Hepatocyte (in vitro differentiated cells): ENCODE measurements around the gene CRTAC1. TPM values are rescaled to one million over a fixed set of nuclear protein-coding genes. Genes with fewer than 3 reads are reported as not detected.

ENCODE experiments used
- DNase-seq: peaks from one replicate; pipeline ENCODE4 v3.0.0-alpha.2; 2016; ENCODE audit warnings: low spot score
- H2AFZ ChIP-seq: fragments of 200-600 bp; sonication (generic); 2 replicates; pipeline ENCODE4 v1.6.0; 2016; ENCODE audit warnings: antibody characterized with exemption, mild to moderate bottlenecking
- H3K27ac ChIP-seq: fragments of 200-600 bp; sonication (generic); 2 replicates; pipeline ENCODE4 v1.5.1; 2016; ENCODE audit warnings: mild to moderate bottlenecking
- H3K27me3 ChIP-seq: fragments of 200-600 bp; sonication (generic); 2 replicates; pipeline ENCODE4 v1.6.1; 2016
- H3K36me3 ChIP-seq: fragments of 200-600 bp; sonication (generic); replicated peaks from 2 replicates; pipeline ENCODE4 v1.5.1; 2016; ENCODE audit warnings: low read depth; ENCODE audit not compliant: insufficient read depth
- H3K4me1 ChIP-seq: fragments of 200-600 bp; sonication (generic); 2 replicates; pipeline ENCODE4 v1.5.1; 2016; ENCODE audit warnings: mild to moderate bottlenecking, moderate library complexity; ENCODE audit not compliant: insufficient read depth
- H3K4me2 ChIP-seq: fragments of 200-600 bp; sonication (generic); 2 replicates; pipeline ENCODE4 v1.6.0; 2016
- H3K4me3 ChIP-seq: fragments of 200-600 bp; sonication (generic); 2 replicates; pipeline ENCODE4 v1.5.1; 2016; ENCODE audit warnings: mild to moderate bottlenecking
- H3K79me2 ChIP-seq: fragments of 200-600 bp; sonication (generic); 2 replicates; pipeline ENCODE4 v1.6.0; 2017; ENCODE audit warnings: mild to moderate bottlenecking
- H3K9me2 ChIP-seq: fragments of 200-600 bp; sonication (generic); replicated peaks from 2 replicates; pipeline ENCODE4 v1.6.0; 2017; ENCODE audit warnings: mild to moderate bottlenecking; ENCODE audit not compliant: insufficient read depth
- H3K9me3 ChIP-seq: fragments of 200-600 bp; sonication (generic); 2 replicates; pipeline ENCODE4 v1.5.1; 2016; ENCODE audit warnings: low read depth, mild to moderate bottlenecking
- H4K20me1 ChIP-seq: fragments of 200-600 bp; sonication (generic); 2 replicates; pipeline ENCODE4 v1.6.0; 2016; ENCODE audit warnings: mild to moderate bottlenecking; ENCODE audit not compliant: insufficient read depth, poor library complexity, severe bottlenecking
- CTCF ChIP-seq: fragments of 200-600 bp; sonication (generic); IDR thresholded peaks from 2 replicates; pipeline ENCODE4 v1.5.1; 2016; ENCODE audit warnings: antibody characterized with exemption, mild to moderate bottlenecking; ENCODE audit not compliant: poor library complexity
- EZH2 ChIP-seq: fragments of 200-600 bp; sonication (generic); IDR thresholded peaks from 2 replicates; pipeline ENCODE4 v1.6.1; 2016; ENCODE audit warnings: antibody characterized with exemption, mild to moderate bottlenecking, borderline replicate concordance
- EZH2phosphoT487 ChIP-seq: fragments of 200-600 bp; sonication (generic); IDR thresholded peaks from one replicate; pipeline ENCODE4 v1.6.1; 2018; ENCODE audit warnings: antibody characterized with exemption, mild to moderate bottlenecking, low read depth, moderate library complexity; ENCODE audit not compliant: unreplicated experiment, severe bottlenecking
- WGBS: methylation state at CpG from one replicate; pipeline ENCODE4 v1.1.6; 2016; ENCODE audit warnings: low lambda C conversion rate; ENCODE audit errors: missing lambda C conversion rate; 5-methylcytosine and 5-hydroxymethylcytosine counted together
- polyA plus RNA-seq: library from polyadenylated mRNA; unstranded; fragments of >200 nt; fragmentation: Nextera tagmentation; extraction: Ambion mirVana; gene quantifications from 2 replicates; pipeline ENCODE4 v1.2.1, GENCODE V29; 2016
- total RNA-seq: library from RNA; depleted of rRNA; stranded (reverse); fragments of >200 nt; gene quantifications from 2 replicates; pipeline ENCODE4 v1.2.3, GENCODE V29; 2014

CRTAC1 gene
- total and polyA plus RNA-seq, 2 experiments from 2014 or later: 0.47 to 0.76 TPM

GRCh38 chr10:98055841-98056516, 25.6 kb upstream of the CRTAC1 start:
- Histone ChIP-seq H3K9me2 (no peaks in the 10 kb centered on the region), H3K36me3 (no peaks in the 10 kb centered on the region), H3K27ac (no peak overlapping the region), H3K4me3 (no peak overlapping the region), H3K9me3 (no peaks in the 10 kb centered on the region), H3K79me2 (no peaks in the 10 kb centered on the region), H4K20me1 (no peaks in the 10 kb centered on the region), H2AFZ (no peak overlapping the region), H3K4me1 (no peaks in the 10 kb centered on the region), H3K27me3 (peaks cover 32% of the 10 kb centered on the region), H3K4me2 (no peak overlapping the region)
- DNase-seq: peak; percentile 62
- WGBS: 56% methylated on average over 4 of the region's 4 CpGs
- TF ChIP-seq EZH2: no peak
- no peak for TF ChIP-seq CTCF
- no peak for TF ChIP-seq EZH2phosphoT487

- no peaks in the 10 kb centered on the region for H3K9me2 ChIP-seq
- H2AFZ ChIP-seq: no peak overlapping the region
- H4K20me1 ChIP-seq: no peaks in the 10 kb centered on the region
- H3K4me2 ChIP-seq: no peak overlapping the region
- H3K9me3 ChIP-seq: no peaks in the 10 kb centered on the region
- no peaks in the 10 kb centered on the region for H3K4me1 ChIP-seq
- H3K27me3 ChIP-seq: peaks cover 47% of the 10 kb centered on the region
- no peak overlapping the region for H3K27ac ChIP-seq
- 59% methylated on average over 7 of the region's 7 CpGs for WGBS
- no peak for TF ChIP-seq EZH2phosphoT487
- no peak for TF ChIP-seq CTCF
- TF ChIP-seq EZH2: no peak
- DNase-seq: no peak
- no peaks in the 10 kb centered on the region for H3K36me3 ChIP-seq
- no peak overlapping the region for H3K4me3 ChIP-seq
- H3K79me2 ChIP-seq: no peaks in the 10 kb centered on the region
Measured at GRCh38 chr10:98047009-98047741, 16.8 kb upstream of the CRTAC1 start.

GRCh38 chr10:98045785-98046389, 15.5 kb upstream of the CRTAC1 start:
- Histone ChIP-seq H3K9me2 (no peaks in the 10 kb centered on the region), H3K79me2 (no peaks in the 10 kb centered on the region), H3K4me1 (no peaks in the 10 kb centered on the region), H2AFZ (no peak overlapping the region), H3K27ac (no peak overlapping the region), H3K9me3 (no peaks in the 10 kb centered on the region), H4K20me1 (no peaks in the 10 kb centered on the region), H3K36me3 (no peaks in the 10 kb centered on the region), H3K4me2 (no peak overlapping the region), H3K27me3 (peaks cover 41% of the 10 kb centered on the region), H3K4me3 (no peak overlapping the region)
- 19% methylated on average over 6 of the region's 6 CpGs for WGBS
- DNase-seq: peak; percentile 84
- TF ChIP-seq CTCF (peak; percentile 83), EZH2phosphoT487 (no peak)
